Fibroblast of mammary gland (primary cell): ENCODE measurements around the gene GPBP1L1.

Source experiments
- DNase-seq: peaks from one replicate; pipeline ENCODE4 v3.0.0-alpha.2; 2010; ENCODE audit warnings: low read depth
- H3K4me3 ChIP-seq: 2 replicates; pipeline ENCODE4 v1.5.1; 2011; ENCODE audit warnings: low read depth, mild to moderate bottlenecking, low read length, moderate library complexity; ENCODE audit not compliant: control insufficient read depth
- CTCF ChIP-seq: conservative IDR thresholded peaks from 2 replicates; pipeline ENCODE4 v1.5.1; 2011; ENCODE audit warnings: low read depth, low read length, inconsistent platforms; ENCODE audit not compliant: control insufficient read depth, insufficient read depth

GPBP1L1 gene

GRCh38 chr1:45643321-45643720 is 43.0 kb downstream of the GPBP1L1 start:
- H3K4me3 ChIP-seq: no peak overlapping the region
- DNase-seq: no peak
- TF ChIP-seq CTCF: no peak

GRCh38 chr1:45640293-45640692 is 46.0 kb downstream of the GPBP1L1 start:
- no peak for DNase-seq
- no peak overlapping the region for H3K4me3 ChIP-seq
- TF ChIP-seq CTCF: no peak

- no peak overlapping the region for H3K4me3 ChIP-seq
- DNase-seq: no peak
- no peak for TF ChIP-seq CTCF
Measured at GRCh38 chr1:45635211-45635610, 51.1 kb downstream of the GPBP1L1 start.

- no peak for TF ChIP-seq CTCF
- DNase-seq: no peak
- H3K4me3 ChIP-seq: no peak overlapping the region
Measured at GRCh38 chr1:45630429-45630828, 55.9 kb downstream of the GPBP1L1 start.

- DNase-seq: no peak
- H3K4me3 ChIP-seq: no peak overlapping the region
- TF ChIP-seq CTCF: no peak
Measured at GRCh38 chr1:45629035-45629434, 57.3 kb downstream of the GPBP1L1 start.

- DNase-seq: peak; percentile 26
- no peak for TF ChIP-seq CTCF
- H3K4me3 ChIP-seq: peak within 1 kb of the TSS; percentile 12
Measured at GRCh38 chr1:45623972-45624371, 62.4 kb downstream of the GPBP1L1 start, which contains the start of gene CCDC17. Gene CCDC17 (minus strand): TSS chr1:45624054. CDS start chr1:45623909, 145 bp downstream.
